ENCODE results near the gene SSTR3. TPM values are rescaled to one million over a fixed set of nuclear protein-coding genes. Genes with fewer than 3 reads are reported as not detected.
"Not testable (repeated sequence)": the region's sequence is repeated elsewhere in the genome, so short reads cannot be mapped to it uniquely, and the experiment has no call there.

SSTR3 gene
- polyA plus RNA-seq, 12 donors: 0.05 TPM; not detected in 11

DNA sequence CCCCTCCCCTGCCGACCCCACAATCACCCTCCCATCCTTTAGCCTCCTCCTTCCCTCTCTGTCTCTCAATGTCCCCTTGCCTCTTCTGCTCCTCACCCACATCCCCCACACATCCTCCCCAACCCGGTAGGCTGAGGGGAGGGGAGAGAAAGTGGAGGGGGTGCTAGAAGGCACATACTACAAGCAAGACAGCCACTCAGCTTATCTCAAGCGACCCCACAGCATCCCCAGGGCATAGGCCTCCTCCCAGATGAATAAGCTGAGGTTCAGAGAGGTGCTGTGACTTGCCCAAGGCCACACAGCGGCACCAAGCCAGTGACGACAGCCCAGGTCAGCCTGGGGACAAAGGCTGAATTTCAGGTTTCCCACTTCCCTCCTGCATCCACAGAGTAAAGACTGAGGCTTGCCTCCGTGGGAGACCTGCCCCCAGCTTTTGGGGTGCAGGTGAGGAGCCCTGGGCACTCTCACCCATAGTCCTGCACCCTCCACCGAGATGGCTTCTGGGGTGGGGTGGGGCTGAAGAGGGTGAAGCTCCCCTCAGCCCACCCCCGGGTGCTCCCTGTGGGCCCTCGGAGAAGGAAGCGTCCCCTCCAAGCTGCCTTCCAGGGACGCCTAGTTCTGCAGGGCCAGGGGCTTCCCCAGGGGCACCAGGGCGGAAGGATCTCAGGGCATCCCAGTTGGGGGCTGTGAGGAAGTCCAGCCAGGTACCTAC is 31.3 kb upstream of the SSTR3 start:
- DNase-seq: no peak

GRCh38 chr22:37242395-37242918 is 30.2 kb upstream of the SSTR3 start:
- DNase-seq: no peak

- no peak for DNase-seq
These were observed 29.3 kb upstream of the SSTR3 start for GRCh38 chr22:37241351-37242142.

DNA sequence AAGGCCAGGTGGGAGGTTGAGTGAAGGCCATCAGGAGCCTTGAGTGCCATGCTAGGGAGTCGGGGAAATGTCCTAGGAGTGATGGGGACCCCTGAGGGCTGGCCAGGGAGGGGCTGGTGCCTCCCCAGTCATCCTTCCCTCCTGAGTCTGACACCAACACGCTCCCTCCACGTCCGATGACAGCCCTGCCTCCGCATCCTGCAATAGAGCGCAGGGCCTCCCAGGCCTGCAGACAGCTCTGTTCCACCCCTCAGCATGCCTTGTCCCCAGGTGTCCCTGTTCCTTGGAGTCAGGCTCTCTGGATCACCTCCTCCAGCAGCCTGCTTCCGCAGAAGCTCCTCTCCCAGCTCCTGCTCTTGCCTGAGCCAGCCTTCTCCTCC is 28.7 kb upstream of the SSTR3 start:
- DNase-seq: no peak

DNA sequence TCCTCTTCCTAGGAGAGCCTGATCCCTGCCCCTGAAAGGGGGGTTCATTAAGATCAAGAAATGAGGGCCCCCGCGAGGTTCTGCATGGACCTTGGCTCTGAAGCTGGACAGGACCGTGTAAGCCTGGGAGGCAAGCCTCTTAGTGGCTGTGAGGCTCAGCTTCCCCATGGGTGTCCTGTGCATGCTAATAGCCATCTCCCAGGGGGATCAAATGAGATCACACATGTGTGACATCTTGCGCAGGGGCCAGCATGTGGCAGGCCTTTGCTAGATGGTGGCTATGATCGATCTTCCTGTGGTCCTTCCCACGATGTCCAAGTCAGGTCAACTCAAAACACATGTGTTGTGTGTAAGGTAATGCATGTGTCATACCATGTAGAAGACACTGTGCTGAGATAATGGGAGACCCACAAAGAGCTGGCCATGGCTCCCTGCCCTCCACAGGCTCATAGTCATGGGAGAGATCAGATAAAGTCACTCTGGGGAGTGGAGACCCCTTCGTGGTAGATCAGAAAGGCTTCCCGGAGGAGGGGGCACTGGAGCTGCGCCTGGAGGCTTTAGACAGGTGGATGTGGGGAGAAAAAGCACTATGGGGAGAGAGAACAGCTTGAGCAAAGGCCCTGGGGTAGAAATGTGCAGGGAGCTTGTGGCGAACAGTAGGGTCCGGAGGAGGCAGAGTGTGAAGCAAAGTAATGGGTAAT is 28.1 kb upstream of the SSTR3 start:
- no peak for DNase-seq

DNA sequence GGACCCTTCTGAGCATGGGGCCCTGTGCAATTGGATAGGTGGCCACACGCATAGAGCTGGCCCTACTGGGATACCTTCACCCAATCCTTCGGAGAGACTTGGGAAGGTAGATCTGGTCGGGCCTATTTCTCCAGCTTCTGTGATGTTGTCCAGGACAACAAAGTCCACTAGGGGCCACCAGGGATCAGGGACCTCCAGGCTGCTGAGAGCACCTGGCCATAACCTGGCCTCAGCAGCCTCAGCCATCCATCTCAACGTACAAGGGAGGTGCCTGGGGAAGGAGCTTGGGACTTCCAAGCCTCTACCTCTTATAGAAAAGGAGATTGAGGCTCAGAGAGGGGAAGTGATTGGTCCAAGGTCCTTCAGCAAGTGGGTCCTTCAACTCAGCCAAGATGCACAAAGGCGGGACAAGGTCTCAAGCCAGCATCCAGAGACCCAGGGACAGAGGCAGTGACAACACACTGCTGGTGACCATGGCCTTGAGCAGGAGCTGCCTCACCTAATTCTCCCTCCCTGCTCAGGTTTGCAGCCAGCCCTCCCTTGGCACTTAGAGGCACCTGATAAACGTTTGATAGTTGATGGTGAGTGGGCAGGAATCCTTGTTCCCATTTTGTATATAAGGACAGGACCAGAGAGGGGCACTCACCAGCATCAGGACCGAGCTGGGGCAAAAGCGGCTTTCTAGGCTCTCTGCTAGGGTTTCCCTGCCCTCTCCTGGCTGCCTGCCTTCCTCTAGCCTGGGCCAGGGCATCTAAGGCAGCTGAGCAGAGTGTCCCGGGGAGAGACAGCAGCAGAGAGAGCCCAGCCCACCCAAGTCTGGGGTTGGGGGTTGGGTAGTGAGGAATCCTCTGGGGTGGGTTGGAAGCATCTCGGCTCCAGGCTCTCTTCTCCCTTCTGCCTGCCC is 27.3 kb upstream of the SSTR3 start:
- no peak for DNase-seq

GRCh38 chr22:37237371-37238268 is 25.3 kb upstream of the SSTR3 start:
- no peak for DNase-seq

GRCh38 chr22:37235897-37236607 is 23.8 kb upstream of the SSTR3 start:
- DNase-seq: no peak

DNA sequence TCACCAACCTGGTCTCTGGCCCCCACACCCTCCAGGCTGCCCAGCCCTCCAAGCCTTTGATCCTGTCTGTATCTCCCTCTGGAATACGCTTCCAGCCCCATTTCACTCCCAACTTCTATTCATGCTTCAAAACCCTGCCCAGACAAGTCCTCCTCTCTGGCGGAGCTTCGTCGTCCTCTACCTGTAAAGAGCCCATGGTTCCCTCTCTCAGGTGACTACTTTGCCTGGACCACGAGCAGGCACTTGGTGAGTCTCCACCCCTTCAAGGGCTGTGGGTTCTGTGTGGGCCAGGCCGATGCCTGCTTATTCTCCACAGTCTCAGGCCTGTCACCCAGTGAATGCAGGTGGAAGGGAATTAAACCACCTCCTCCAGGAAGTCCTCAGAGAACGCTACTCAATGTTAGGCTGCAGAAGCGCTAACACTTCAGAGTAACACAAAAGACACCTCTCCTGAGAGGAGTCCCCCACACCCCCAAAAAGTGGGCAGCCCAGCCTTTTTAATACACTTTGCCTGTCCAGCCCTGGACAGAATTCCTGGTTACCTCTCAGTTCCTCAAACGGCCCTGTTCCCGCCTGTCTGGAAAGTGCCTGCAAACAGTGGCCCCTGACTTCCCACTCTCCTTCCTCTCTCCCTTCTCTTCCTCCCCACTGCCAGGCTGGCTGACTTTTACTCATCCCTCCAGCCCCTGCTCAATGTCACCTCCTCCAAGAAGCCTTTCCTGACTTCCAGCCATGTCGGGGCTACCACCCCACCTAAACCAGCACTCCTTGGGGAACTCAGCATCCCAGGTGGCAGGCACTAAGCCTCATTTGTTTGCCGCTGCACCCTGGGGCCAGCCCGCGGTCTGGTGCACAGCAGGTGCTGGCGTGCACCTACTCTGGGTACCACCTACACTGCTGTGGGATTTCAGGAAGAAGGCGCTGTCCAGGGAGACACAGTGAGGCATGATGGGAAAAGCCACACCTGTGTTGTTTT is 22.7 kb upstream of the SSTR3 start:
- DNase-seq: no peak

DNA sequence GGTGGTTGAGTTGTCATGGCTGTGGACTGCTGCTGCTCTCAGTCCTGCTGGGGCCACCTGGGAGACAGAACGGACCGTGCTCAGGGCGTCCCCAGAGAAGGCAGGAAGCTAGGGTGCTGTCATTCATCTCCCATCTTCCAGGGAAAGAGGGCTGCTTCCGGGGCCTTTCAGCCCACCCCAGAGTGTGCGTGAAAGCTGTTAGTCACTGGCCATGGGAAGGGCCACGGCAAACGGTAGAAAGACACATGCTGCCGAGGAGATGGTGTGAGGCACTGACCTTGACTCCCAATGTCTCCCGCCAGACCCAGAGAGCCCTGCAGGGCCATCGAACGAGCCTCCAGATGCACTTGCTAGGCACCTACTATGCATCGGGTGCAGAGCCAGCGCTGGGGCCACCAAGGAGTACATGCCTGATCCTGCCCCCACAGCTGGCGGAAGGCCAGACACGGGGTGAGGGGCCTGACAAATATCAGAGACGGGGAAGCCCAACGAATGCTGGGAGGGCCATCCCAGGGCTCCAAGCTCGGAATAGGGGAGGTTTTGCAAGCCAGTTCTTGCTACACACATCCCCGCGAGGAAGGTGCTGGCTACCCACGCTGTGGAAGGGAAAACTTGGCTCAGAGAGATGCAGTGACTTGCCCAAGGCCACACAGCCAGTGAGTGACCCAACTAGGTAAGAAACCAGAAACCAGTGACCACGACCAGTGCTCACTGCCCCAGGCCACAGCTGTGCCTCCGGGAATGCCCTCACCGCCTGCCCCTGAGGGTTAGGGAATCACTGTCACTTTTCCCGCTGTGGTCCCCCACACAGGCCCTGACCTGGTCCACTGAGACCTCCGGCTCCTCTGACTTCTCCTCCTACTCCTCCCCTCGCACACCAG is 21.7 kb upstream of the SSTR3 start:
- DNase-seq: no peak

DNA sequence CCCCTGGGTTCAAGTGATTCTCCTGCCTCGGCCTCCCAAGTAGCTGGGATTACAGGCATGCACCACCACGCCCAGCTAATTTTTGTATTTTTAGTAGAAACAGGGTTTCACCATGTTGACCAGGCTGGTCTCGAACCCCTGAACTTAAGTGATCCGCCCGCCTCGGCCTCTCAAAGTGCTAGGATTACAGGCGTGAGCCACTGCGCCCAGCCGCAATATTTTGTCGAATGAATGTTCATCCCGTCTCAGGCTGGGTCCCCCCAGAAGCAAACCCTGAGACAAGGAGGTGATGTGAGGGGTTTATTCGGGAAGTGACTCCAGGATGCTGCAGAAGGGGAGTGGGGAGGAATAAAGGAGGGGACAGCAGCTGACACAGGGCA is 21.1 kb upstream of the SSTR3 start:
- not testable (repeated sequence) for DNase-seq

DNA sequence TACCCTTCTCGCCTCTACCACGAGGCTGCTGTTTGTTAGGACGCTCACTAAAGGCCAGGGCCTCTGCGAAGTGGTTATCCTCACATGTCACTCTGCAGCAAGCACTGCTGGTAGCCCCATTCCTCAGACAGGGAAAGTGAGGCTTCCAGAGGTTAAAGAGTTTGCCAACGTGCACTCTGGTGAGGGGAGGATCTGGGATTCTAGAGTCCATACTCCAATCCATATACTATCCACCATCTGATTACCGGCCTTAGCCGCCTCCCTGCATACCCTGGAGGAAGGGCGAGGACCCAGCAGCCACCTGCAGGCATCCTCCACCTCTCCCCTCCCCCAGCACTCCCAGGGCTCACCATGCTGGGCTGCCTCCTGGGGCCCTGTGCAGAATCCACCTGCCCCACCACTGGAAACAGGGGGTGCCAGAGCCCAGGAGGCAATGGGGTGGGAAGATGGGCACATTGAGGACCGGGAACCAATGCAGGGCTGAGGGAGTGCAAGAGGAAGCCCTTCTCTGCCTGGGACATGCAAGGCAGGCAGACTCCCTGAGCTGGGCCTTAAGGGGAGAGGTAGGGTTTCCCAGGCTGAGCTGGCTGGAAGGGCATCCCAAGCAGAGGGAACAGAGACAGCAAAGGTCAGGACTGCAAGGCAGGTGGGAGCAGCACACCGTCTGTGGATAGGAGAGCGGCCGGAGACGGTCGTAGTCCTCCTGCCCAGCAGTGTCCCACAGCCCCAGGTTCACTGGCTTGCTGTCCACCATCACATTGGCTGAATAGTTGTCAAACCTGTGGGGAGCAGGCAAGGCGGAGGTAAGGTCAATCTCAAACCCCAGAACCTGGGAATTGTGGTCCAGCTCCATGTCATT is 20.1 kb upstream of the SSTR3 start:
- DNase-seq: no peak

DNA sequence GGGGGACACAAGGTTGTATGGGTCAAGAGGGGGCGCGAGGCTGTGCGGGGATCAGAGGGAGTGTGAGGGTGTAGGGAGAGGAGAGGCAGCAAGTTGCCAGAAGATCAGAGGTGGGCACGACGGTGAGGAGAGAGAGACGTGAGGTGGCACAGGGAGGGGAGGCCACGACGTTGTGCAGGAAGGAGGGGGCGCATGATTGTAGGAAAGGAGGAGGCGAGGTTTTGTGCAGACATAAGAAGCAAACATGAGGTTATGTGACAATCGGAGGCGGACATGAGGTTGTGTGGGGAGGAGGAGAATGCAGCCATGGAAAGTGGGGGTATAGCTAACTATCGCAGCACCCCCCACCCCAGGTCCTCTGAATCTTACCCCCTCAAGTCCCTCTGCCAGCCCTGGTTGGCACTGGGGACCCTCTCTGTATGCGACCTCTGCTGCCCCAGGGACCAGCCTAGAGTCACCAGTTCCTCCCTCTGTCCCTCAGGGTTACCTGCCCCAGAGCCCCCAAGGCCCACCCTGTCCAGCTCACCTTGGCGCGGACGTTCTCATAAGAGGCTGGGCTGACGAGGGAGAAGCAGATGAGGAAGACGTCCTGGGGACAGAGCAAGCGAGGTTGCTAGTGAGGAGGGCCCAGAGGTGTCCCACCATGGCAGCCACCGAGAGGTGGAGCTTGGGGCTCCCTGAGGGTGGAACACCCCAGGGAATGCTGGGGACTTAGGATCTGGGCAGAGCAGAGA is 19.3 kb upstream of the SSTR3 start:
- DNase-seq: no peak

DNA sequence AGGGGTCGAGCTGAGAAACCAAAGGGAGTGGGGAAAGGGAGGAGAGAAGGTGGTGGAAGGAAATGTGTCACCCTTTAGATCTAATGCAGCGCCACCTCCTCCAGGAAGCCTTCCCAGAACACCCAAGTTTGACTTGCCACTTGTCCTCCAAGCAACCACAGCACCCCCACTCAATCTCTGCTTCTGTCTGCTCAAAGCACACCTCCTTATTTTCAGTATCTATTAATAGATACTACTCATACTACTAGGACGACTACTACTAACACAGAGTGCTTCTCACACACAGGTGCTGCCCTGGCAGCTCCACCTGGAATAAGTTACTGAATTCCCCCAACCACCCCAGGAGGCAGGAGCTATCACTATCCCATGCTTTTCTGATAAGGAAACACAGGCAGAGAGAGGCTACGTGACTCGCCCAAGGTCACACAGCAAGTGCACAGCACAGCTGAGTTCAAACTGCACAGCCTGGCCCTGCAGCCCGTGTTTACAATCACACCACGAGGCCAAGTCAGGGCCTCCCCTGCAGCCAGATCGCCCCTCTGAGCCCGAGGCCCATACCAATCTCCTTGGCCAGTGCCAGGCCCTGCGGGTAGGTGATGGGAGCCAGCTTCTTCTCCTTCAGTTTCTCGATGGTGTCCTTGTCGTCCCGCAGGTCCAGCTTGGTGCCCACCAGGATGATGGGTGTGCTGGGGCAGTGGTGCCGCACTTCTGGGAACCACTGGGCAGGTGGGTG is 18.6 kb upstream of the SSTR3 start:
- DNase-seq: no peak
